Spleen (tissue), 7 donors: Measurements from ENCODE around the gene DCAF15.

Experiments
- POLR2AphosphoS5 ChIP-seq, 3 donors: sonication (generic); formaldehyde crosslinking; IDR thresholded peaks; one replicate each; pipeline ENCODE4 v1.5.1; 2017; ENCODE audit warnings: antibody characterized with exemption in 3 of 3
- TF ChIP-seq, protein P1 (sequence below), 11 experiments: fragments of 200-600 bp in 7 of 11; fragments of 450-650 bp in 4 of 11; sonication (generic) in 4 of 11; IDR thresholded peaks in 8 of 11; conservative IDR thresholded peaks in 3 of 11; 1 replicate in 7 of 11; 2 replicates in 4 of 11; pipeline versions ENCODE4 v1.4.0 to v1.8.0; 2016 to 2021; ENCODE audit warnings: antibody characterized with exemption in 11 of 11, inconsistent platforms in 4 of 11, mild to moderate bottlenecking in 1 of 11
- donor health status: DM: no; HTN: no; CAD: no; lungs with moderate emphysema.
- donor health status: DM: no; HTN: no; CAD: no.
- donor health status: DM: no; HTN: no; CAD: no.

DNA sequence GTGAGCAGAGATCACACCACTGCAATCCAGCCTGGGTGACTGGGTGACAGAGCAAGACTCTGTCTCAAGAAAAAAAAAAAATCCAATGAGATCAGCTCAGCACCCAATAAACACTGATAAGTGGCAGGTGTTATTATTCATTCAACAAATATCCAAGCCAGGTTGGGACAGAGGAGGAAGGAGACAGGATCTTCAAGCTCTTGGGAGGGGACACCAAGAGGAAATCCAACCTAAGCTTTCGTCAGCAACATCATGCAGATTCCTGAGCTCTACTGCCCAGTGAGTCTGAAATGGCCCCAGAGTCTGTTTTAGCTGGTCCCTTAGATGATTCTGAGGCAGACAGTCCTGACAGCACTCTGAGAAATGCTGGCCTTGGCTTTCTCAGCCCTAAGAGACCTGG, 46.1 kb downstream of the DCAF15 start:
- TF ChIP-seq, protein P1, sequence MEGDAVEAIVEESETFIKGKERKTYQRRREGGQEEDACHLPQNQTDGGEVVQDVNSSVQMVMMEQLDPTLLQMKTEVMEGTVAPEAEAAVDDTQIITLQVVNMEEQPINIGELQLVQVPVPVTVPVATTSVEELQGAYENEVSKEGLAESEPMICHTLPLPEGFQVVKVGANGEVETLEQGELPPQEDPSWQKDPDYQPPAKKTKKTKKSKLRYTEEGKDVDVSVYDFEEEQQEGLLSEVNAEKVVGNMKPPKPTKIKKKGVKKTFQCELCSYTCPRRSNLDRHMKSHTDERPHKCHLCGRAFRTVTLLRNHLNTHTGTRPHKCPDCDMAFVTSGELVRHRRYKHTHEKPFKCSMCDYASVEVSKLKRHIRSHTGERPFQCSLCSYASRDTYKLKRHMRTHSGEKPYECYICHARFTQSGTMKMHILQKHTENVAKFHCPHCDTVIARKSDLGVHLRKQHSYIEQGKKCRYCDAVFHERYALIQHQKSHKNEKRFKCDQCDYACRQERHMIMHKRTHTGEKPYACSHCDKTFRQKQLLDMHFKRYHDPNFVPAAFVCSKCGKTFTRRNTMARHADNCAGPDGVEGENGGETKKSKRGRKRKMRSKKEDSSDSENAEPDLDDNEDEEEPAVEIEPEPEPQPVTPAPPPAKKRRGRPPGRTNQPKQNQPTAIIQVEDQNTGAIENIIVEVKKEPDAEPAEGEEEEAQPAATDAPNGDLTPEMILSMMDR (IDR thresholded peaks at IDR 0.05 in 8 of 11, conservative IDR thresholded peaks at IDR 0.05 in 3 of 11), result no peak
- no peak for TF ChIP-seq POLR2AphosphoS5 (IDR thresholded peaks at IDR 0.05)
